Stimulated activated CD8-positive, alpha-beta memory T cell treated with anti-CD3 and anti-CD28 coated beads, Interleukin-12 subunit alpha, Interleukin-12 subunit beta, amount 100 ng/mL, for 1 hour (primary cell): ENCODE measurements around the gene DMC1.
A peak's percentile ranks its signal among the peaks of the same experiment; 100 is the strongest.
"Not testable (repeated sequence)": the region's sequence is repeated elsewhere in the genome, so short reads cannot be mapped to it uniquely, and the experiment has no call there.

Experiments
- DNase-seq: peaks from one replicate; pipeline ENCODE4 v3.0.0-alpha.2; 2020; ENCODE audit warnings: low read depth

DMC1 gene, protein sequence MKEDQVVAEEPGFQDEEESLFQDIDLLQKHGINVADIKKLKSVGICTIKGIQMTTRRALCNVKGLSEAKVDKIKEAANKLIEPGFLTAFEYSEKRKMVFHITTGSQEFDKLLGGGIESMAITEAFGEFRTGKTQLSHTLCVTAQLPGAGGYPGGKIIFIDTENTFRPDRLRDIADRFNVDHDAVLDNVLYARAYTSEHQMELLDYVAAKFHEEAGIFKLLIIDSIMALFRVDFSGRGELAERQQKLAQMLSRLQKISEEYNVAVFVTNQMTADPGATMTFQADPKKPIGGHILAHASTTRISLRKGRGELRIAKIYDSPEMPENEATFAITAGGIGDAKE

DNA sequence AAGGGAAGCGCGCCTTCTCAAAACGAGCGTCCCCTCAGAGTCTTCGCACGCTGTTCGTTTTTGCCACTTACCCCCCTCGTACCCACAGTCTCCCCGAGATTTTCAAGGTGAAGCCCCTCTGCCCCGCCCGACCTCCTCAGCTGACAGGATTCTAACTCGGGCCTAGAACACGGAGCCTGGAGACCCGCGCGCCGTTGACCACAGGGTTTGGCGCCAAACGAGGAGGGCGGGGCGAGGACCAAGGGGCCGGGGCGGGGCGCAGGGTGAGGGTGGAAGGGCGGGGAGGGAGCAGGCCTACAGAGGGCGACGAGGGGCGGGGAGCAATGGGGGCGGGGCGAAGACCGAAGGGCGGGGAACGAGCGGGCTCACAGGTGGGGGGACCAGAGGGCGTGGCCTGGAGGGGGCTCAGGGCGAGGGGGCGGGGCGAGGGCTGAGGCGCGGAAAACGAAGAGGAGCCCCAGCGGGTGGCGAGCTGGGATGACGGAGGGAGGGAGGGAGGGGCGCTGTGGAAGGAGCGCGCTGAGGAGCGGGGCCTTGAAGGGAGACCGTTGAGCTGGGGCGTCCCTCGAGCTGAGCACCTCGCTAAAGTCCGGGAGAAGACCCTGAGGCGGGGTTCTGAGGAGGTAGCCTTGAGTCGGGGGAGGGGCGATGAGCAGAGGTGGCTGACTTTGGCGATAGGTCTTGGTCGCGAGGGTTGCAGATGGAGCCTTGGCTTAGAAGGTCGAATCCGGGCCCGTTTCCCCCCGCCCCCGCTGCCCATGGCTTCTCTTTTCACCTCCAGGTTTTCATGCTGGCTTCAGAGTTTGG is at the start of gene DMC1:
DMC1 (minus strand) TSS at position 212 of the 807 bp plus-strand sequence. CDS start 1,927 bp downstream, outside the sequence.
- peak; percentile 93 for DNase-seq

DNA sequence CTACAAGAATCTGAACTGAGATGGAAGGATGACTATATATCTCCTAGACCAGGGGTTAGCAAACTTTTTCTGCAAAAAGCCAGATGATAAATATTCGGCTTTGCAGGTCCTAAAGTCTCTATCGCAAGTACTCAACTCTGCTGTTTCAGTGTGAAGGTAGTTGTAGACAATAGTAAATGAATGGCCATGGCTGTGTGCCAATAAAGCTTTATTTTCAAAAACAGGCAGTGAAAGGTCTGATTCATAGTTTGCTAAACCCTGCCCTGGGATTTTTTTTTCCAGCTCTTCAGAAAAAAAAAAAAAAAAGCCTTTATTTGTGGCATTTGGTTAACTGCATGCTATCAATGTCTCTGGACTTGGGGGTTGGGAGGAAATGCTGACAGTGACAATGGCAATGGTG is 48.7 kb upstream of the DMC1 start:
- no peak for DNase-seq

DNA sequence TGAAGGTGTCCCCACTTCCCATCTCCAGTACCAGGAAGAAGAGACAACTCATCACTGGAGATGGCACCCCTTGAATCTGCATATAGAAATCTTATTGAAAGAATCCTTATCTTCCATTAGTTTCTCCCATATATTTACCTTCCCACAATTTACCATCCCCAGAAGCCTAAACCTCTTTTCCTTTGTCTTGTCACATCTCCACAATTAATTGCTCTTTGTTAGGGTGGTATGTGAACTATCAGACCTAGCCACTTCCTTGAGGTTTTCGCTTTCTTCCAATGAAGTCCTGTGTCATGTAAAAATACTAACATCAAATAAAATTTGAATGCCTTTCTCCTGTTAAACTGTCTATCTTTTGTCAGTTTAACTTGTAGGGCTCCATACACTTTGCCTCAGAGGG is 48.3 kb upstream of the DMC1 start:
- DNase-seq, result no peak

DNA sequence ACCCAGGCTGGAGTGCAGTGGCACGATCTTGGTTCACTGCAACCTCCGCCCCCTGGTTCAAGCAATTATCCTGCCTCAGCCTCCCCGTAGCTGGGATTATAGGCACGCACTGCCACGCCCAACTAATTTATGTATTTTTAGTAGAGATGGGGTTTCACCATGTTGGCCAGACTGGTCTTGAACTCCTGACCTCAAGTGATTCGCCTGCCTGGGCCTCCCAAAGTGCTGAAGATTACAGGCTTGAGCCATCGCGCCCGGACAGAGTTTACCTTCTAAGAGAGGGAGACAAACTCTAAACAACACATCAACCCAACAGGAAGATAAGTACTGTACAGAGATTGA is 45.1 kb upstream of the DMC1 start:
- DNase-seq, result not testable (repeated sequence)

DNA sequence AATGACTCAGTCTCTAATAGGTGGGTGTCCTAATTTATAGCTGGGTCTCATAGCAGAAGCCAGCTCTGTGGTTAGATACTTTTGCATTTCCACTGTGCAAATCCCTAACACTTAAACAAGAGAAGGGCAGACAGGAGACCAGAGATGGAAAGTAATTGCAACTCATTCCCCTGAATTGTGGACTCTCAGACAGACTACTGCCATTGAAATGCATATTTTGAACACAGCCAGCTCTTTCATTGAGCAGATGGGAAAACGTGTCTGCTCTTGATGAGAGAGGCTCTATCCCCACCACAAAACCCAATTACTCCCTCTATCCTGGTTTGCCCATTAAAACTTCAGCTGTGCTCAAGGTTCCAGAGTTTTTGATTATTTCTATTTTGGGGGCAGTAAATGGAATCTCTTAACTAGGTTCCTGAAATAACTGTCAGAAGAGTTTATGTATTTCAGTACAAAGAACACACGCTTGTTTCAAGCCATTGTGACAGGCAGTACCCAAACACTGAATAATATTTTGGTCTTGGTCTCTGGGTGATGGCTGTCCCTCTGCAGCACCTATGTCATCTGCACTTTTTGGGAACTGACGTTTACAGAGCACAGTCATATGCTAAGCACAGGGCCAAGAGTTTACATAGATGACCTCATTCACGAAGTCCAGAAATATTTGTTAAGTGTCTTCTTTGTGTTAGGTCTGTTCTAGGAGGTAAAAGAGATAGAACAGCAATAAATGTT is 44.5 kb upstream of the DMC1 start:
- DNase-seq, result no peak

DNA sequence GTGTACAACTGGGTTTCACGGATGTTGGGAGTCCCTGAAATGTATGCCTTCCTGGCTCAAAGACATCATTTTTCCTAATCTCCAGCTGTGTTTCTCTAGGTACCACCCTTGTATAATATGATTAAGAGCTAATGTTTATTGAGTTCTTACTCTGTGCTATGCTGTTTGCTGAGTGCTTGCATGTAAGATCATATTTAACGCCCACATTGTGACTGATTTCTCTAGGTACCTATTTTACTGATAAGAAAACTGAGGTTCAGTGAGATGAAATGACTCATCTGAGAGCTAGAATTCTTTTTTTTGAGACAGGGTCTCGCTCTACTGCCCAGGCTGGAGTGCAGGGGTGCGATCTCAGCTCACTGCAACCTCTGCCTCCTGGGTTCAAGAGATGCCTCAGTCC is 43.6 kb upstream of the DMC1 start:
- DNase-seq, result no peak

DNA sequence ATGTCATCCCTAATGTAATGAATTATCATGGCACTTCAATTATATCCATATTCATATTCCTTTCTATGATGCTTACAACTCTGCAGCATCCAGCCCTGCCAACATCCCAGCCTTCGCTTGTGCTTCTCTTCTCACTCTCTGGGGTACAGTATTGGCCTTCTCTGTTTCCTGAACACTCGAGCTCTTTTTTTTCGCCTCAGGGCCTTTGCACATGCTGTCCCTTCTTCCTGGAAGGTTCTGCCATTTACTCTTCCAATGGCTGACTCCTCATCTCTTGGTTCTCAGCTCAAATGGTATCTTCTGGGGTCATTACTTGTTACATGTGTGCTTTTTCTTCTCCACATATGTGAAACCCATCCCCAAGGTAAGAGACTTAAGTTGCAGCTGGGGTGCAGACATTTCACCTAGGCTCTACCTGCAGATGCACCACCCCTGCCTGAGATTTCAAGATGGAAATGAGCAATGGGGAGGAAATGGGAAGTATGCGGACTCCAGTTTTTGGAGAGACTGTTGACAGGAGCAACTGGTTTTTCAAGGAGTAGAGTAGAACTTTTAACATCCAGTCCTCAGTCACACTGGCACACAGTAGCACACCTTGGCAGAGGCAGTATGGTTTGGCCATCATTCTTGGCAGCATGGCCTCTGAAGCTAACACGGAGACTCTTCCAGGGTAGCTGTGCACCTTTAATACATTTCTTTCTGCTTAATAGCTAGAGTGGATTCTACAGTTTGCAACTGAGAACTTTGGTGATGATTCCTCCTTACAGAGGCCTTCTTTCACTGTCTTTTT is 42.4 kb upstream of the DMC1 start:
- no peak for DNase-seq

DNA sequence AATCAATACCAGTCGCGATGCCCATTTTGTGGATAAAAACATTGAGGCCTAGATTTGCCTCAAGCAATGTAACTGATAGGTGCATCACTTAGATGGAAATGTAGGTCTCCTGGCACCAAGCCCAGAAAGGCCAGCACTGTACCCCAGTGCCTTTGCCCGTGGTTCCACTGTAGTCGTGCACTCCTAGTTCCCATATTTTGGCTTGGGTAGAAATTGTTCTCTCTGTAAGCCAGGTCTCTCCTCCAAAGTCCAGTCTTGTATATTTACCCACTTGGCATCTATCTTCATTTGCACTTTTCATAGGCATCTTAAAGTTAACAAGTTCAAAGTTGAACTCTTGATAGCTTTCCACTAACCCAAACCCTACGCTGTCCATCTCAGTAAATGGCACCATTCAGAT is 41.6 kb upstream of the DMC1 start:
- no peak for DNase-seq

DNA sequence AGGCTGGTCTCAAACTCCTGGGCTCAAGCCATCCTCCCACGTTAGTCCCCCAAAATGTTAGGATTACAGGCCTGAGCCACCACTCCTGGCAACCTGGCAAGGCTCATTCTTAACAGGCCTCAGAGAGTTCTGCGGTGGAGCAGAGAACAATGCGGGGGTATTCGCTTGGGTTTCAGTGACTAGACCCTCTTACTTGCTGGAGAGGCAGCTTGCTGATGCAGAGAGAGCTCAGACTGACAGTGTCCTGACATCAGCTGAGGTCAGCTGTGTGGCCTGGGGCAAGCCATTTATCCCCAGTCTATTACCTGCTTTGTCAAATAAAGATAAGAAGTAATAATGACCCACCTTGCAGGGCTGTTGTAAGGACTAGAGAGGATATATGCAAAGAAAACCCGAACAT is 40.3 kb upstream of the DMC1 start:
- DNase-seq, result no peak

DNA sequence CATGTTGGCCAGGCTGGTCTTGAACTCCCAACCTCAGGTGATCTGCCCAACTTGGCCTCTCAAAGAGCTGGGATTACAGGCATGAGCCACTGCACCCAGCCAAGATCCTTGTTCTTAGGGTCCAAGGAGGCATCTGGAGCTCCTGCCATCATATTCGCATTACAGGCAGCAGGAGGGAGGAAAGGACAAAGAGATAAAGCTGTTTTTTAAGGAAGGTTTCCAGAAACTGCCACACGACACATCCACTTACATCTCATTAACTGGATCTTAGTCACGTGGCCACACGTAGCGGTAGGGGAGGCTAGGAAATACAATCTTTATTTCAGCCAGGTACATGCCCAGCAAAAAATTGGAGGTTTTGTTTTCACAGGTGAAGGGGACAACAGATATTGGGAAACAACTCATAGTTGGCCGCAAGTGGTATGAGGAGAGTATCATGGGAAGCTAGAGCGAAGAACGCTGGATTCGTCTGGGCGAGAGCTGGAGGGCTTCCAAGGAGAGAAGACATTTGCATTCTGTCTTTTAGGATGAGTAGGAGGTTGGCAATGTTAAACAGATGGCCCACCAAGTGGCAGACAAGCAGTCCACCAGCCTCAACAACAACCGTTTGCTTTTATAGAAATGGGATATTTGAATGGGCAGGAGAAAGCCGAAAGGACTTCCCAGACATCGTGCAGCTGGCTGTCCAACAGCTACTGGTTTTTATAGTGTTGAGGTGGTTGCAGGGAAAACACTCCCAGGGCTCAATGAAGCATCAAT is 39.2 kb upstream of the DMC1 start:
- DNase-seq, result no peak

DNA sequence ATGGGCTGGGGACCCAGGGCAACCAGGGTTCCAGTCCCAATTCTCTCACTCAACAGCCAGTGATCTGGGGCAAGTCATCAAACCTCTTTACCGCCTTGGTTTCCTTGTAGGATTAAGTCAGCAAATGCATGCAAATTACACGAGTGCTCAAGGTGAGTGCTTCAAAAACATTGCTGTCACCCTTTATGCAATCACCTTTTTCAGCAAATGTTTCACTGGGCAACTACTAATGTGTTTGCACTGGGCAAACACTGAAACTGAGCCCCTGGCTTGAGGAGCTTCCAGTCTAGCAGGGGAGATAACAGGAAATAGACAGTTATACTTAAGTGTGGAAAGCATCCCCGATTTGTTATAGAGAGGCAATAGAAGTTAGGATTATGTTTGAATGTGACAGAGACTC is 37.7 kb upstream of the DMC1 start:
- no peak for DNase-seq

DNA sequence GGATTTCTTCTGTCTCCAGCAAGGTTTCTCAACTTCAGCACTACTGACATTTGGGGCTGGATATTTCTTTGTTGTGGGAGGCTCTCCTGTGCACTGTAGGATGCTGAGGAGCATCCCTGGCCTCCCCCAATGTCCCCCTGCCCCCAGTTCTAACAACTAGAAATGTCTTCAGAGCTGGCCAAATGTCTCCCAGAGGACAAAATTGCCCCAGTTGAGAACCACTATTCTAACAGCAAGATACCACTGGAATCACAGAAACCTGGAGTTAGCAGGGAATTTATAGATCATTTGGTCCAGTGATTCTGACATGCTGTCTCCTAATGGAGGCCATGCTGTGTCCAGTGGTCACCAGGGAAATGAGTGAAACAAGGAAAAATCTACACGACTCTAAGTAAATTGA is 32.2 kb upstream of the DMC1 start:
- DNase-seq, result no peak

DNA sequence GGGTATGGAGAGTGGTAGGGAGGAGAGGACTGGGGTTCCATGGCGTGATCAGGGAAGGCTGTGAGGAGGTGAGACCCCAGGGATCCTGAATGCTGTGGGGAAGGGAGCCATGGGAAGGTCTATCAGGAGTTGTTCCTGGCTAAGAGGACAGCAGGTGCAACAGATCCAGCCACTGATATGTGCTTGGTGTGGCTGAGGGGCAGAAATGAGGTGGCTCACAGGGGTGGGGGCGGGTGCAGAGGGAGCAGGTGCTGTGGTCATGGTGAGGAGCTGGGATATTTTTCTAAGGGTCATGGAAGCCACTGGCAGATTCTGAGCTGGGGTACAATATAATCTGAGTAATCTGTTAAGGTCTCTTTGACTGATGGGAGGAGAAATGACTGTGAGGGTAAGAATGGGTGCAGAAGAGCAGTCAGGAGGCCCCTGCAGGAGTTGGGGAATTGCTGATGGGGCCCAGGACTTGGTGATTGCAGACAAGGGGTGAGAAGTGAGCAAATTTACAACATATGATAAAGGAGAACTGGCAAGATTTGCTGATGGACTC is 31.3 kb upstream of the DMC1 start:
- no peak for DNase-seq

DNA sequence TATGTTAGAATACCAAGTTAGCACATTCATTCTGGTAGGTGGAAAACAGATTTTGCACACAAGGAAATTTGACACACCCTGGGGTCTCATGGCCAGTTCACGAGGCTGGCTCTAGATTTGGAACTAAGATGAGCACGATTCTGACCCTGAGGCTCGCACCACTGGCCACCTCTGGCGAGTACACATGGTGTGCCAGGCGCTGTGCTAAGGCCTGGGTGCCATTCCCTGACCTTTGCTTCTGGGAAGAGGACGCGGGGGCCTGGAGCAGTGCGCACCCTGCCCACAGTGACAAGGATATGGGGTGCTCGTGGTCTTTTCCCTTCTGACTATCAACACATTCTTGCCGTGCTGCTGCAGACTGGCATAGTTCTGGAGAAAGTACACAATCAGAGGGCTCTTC is 29.5 kb upstream of the DMC1 start:
- DNase-seq, result no peak

DNA sequence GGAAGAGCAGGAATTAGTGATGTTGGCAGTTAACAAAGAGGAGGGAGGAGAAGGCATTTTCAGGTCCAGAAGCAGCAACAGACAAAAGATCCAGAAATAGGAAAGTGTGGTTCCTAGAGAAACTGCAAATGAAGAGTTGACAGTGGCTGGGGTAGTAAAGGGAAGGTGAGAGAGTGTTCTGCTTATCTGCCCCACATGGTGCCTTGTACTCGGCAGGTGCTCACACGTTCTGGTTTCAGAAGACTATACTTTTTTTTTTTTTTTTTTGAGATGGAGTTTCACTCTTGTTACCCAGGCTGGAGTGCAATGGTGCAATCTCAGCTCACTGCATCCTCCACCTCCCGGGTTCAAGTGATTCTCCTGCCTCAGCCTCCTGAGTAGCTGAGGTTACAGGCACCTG is 12.9 kb upstream of the DMC1 start:
- DNase-seq, result not testable (repeated sequence)

DNA sequence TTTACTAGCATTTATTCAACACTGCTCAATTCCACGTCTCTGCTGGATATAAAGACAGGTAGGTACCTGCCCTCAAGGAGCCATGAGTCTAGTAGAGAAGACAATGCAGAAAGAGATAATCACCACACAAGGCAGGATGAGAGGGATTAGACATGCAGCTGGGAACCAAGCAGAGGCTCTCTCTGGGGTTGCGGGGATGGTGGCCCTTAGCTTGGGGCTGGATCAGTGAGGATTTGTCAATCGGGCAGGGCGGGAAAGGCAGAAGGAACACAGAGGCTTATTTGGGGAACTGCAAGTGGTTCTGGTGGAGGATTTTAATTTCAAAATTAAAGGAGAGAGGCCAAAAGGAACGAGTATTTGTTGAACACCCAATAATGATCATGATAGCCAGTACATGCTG is 8.5 kb upstream of the DMC1 start:
- DNase-seq, result no peak

DNA sequence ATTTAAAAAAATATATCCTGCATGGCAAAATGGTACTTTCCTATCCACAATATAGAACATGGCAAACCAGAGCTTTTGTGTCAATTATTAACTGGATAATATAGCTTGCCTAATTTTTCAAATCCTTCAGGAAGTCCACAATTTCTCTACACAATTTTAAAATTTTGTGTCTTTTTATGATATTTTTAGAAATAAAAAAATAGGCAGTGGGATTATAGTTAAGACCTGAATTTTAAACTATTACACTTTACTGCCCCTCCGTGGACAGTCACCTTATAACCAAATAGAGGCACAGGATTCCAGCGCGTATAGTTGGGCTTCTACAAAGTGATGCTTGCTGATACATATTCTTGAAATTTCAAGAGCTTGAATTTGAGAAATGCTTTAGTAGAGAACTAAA is 2.1 kb upstream of the DMC1 start:
- DNase-seq, result peak; percentile 19

DNA sequence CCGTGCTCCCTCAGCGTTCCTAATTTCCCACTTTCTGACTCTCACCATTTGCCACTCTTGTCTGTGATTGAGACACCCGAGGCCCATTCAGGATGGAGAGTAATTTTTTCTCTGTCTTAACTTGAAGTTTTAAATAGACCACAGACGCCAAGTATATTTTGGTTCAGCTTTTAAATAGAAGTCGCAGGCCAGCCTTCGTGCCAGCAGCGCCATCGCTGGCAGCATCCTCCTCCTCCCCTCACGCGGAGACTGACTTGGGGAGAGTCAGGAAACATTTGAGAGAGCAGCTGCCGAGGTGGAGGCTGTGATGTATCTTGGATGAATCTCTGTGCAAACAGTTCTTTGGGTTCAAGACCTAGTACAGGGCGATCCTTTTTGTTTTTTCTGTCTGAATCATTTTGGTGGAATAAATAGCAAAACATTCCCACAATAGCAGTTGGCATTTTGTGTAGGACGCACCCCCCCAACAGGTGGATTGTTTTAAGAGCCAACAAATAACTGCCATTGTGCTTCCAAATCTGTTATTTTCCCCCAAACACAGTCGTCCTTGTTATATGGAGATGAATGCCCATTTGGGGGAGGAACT is 889 bp upstream of the DMC1 start:
- peak; percentile 4 for DNase-seq

DNA sequence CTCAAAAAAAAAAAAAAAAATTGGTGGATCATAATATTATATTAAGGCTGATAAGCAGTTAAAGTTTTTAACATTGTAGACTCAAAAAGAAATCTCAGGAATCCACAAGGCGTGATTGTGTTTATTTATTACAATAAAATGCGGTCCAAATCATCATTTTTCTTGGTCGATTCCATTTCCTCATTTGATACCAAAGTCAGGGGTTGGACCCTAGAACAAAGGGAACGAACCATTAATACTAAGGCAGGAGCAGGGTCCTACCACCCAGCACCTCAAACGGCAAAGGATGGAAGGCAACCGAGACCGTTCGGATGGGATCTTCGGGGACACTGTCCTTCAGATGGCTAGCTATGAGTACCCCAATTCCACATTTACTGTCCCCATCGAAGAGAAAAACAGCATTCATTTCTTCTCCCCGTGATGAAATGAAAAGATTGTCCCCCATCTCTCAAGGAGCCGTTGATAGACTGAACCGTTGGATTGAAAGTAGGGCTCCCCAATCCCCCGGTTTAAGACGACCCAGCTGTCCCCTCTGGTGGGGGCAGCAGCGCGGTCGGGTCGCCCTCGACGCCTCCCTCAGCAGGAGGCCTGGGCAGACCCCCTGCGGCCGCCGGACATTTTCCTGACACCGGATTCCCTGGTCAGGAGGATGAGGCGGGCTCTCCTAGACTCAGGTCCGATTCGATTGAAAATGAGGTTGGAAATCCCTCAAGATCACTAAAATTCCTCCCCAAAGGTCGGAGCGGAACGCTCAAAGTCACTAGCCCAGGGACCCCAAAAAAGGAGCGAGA is 607 bp downstream of the DMC1 start:
- DNase-seq, result no peak
